CD4-positive, alpha-beta T cell treated with Interleukin-15 for 1 hour (primary cell): ENCODE results near the gene RTN4R.
A peak's percentile ranks its signal among the peaks of the same experiment; 100 is the strongest.

Source experiments
- DNase-seq: peaks from one replicate; pipeline ENCODE4 v3.0.0-alpha.2; 2020

Gene RTN4R

GRCh38 chr22:20256551-20257211 lies 11.4 kb downstream of the RTN4R start:
- DNase-seq, result no peak

- DNase-seq, result no peak
Observed at GRCh38 chr22:20256027-20256426, 12.1 kb downstream of the RTN4R start.

- DNase-seq, result no peak
Observed at GRCh38 chr22:20254975-20255946, 12.9 kb downstream of the RTN4R start.

- no peak for DNase-seq
Observed at GRCh38 chr22:20253161-20253560, 15.0 kb downstream of the RTN4R start.

- DNase-seq, result no peak
Observed at GRCh38 chr22:20251981-20252380, 16.1 kb downstream of the RTN4R start.

- DNase-seq, result no peak
Observed at GRCh38 chr22:20251491-20251890, 16.6 kb downstream of the RTN4R start.

GRCh38 chr22:20249797-20250354 lies 18.2 kb downstream of the RTN4R start:
- no peak for DNase-seq

- no peak for DNase-seq
Observed at GRCh38 chr22:20248461-20248978, 19.6 kb downstream of the RTN4R start.

- no peak for DNase-seq
Observed at GRCh38 chr22:20247608-20248171, 20.4 kb downstream of the RTN4R start.

- peak; percentile 46 for DNase-seq
Observed at GRCh38 chr22:20247010-20247505, 21.1 kb downstream of the RTN4R start.

GRCh38 chr22:20246368-20247009 lies 21.6 kb downstream of the RTN4R start:
- no peak for DNase-seq

- no peak for DNase-seq
Observed at GRCh38 chr22:20245577-20246367, 22.3 kb downstream of the RTN4R start.

GRCh38 chr22:20244691-20245576 lies 23.2 kb downstream of the RTN4R start:
- DNase-seq, result peak; percentile 74

GRCh38 chr22:20244250-20244648 lies 23.9 kb downstream of the RTN4R start:
- no peak for DNase-seq

- DNase-seq, result peak; percentile 32
Observed at GRCh38 chr22:20243537-20244249, 24.4 kb downstream of the RTN4R start.

GRCh38 chr22:20243176-20243536 lies 25.0 kb downstream of the RTN4R start:
- DNase-seq, result no peak

GRCh38 chr22:20242393-20243175 lies 25.5 kb downstream of the RTN4R start:
- DNase-seq, result no peak

- no peak for DNase-seq
Observed at GRCh38 chr22:20241579-20242392, 26.3 kb downstream of the RTN4R start.
